ENCODE measurements around the gene BCKDK. TPM values are rescaled to one million over a fixed set of nuclear protein-coding genes. Genes with fewer than 3 reads are reported as not detected.

Gene BCKDK
- polyA plus RNA-seq, 1 donor (not counting 4 experiments of a cell fraction or from before 2014, with no cell fraction given), result 19.9 TPM

DNA sequence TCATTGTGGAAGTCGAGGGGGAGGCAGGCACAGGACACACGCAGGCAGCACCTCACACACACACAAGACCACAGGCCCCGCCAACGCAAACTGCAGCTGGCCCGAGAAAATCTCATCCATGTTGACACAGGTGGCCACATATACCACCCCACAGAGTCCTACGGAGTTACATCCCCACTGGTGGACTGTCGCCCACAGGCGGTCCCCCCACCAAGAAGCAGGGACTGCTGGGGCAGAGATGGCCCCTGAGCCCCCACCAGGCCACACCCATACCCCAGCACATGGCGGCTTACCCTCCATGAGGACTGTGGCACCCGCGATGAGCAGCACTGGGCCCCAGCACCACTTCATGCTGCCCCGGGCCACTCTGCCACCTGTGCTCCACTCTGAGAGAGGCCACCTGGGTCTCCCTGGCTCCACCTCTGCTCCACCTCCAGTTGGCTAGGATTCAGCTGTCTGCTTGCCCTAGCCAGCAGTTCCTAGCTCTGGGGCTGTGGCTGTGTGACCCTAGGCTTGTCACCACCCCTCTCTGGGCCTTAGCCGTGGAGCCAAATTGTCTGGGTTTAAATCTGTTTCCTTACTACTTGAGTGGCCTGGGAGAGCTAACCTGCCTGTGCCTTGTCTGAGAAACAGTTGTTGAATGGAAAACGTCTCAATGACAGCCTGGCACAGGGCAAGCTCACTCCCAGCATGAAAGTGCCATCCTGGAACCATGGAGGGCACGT lies 19.6 kb upstream of the BCKDK start, which contains the start of gene PRSS53:
TSS of gene PRSS53 (minus strand) at position 485 of the 725 bp plus-strand sequence. CDS start at position 351, 134 bp downstream.
- Histone ChIP-seq H2AFZ (ENCODE audit: control insufficient read depth, low read length) (no peak within 1 kb of the TSS), H3K27ac (ENCODE audit: control insufficient read depth, insufficient read depth, low read length) (no peak within 1 kb of the TSS), H3K27me3 (ENCODE audit: control insufficient read depth, extremely low read depth, insufficient read depth, low read length) (no peaks in the 10 kb centered on the region), H4K20me1 (ENCODE audit: control insufficient read depth, extremely low read depth, insufficient read depth, low read length) (no peaks in the 10 kb centered on the region), H3K9me1 (ENCODE audit: control insufficient read depth, extremely low read depth, insufficient read depth, low read length) (no peaks in the 10 kb centered on the region), H3K36me3 (ENCODE audit: control insufficient read depth in 2 of 2, extremely low read depth in 1 of 2, insufficient read depth in 2 of 2, low read length in 2 of 2) (peaks cover 7 to 12% of the 10 kb centered on the region in 2 experiments), H3K4me3 (ENCODE audit: control insufficient read depth in 2 of 3, extremely low read depth in 1 of 3, insufficient read depth in 2 of 3, low read depth in 1 of 3, low read length in 3 of 3) (no peak within 1 kb of the TSS), H3K79me2 (ENCODE audit: control insufficient read depth, insufficient read depth, low read length) (peaks cover 20% of the 10 kb centered on the region), H3K4me1 (ENCODE audit: control insufficient read depth, extremely low read depth, insufficient read depth, low read length) (peaks cover 15% of the 10 kb centered on the region), H3K9me3 (ENCODE audit: control insufficient read depth, low read depth, low read length) (no peaks in the 10 kb centered on the region), H3K4me2 (ENCODE audit: control insufficient read depth, extremely low read depth, insufficient read depth, low read depth, low read length) (no peak within 1 kb of the TSS), H3K9ac (ENCODE audit: control insufficient read depth, extremely low read depth, insufficient read depth, low read length) (no peak within 1 kb of the TSS)
- no peak for TF ChIP-seq EZH2 (IDR thresholded peaks at IDR 0.05; ENCODE audit: low read length)
- TF ChIP-seq, protein P1, sequence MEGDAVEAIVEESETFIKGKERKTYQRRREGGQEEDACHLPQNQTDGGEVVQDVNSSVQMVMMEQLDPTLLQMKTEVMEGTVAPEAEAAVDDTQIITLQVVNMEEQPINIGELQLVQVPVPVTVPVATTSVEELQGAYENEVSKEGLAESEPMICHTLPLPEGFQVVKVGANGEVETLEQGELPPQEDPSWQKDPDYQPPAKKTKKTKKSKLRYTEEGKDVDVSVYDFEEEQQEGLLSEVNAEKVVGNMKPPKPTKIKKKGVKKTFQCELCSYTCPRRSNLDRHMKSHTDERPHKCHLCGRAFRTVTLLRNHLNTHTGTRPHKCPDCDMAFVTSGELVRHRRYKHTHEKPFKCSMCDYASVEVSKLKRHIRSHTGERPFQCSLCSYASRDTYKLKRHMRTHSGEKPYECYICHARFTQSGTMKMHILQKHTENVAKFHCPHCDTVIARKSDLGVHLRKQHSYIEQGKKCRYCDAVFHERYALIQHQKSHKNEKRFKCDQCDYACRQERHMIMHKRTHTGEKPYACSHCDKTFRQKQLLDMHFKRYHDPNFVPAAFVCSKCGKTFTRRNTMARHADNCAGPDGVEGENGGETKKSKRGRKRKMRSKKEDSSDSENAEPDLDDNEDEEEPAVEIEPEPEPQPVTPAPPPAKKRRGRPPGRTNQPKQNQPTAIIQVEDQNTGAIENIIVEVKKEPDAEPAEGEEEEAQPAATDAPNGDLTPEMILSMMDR (optimal IDR thresholded peaks at IDR 0.05 in 1 of 3, IDR thresholded peaks at IDR 0.05 in 1 of 3, conservative IDR thresholded peaks at IDR 0.05 in 1 of 3; ENCODE audit: extremely low read depth in 1 of 3, insufficient read depth in 2 of 3, low read length in 3 of 3), result no peak
- dilution Hi-C loops (cut with MboI; ENCODE audit: extremely low pct_ligation_motif_present, low sequenced_read_pairs), result no loop called here
- FAIRE-seq (no peak), DNase-seq (ENCODE audit: low read depth, low spot score) (no peak)

DNA sequence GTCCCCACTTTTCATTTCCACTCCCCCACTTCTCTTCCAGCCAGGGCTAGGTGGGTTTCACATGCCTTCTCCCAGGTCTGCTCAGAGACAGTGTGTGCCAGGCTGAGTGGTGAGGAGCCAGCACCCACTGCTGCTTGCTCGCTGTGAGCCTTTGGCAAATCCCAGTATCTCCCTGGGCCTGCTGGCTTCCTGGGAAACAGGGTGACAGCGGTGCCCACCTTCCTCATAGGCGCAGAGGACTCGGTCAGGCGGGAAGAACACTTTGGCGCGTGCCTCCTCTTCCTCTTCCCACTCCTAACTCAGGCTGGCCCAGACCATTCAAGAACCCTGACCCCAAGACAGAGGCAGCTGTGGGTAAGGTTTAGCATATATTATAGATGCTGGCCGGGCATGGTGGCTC lies 19.0 kb upstream of the BCKDK start:
- DNase-seq (ENCODE audit: low read depth, low spot score) (no peak), FAIRE-seq (no peak)
- Histone ChIP-seq H3K9me3 (ENCODE audit: control insufficient read depth, low read depth, low read length) (no peaks in the 10 kb centered on the region), H3K4me2 (ENCODE audit: control insufficient read depth, extremely low read depth, insufficient read depth, low read depth, low read length) (no peak overlapping the region), H3K36me3 (ENCODE audit: control insufficient read depth in 2 of 2, extremely low read depth in 1 of 2, insufficient read depth in 2 of 2, low read length in 2 of 2) (peaks cover 7 to 12% of the 10 kb centered on the region in 2 experiments), H3K79me2 (ENCODE audit: control insufficient read depth, insufficient read depth, low read length) (peaks cover 26% of the 10 kb centered on the region), H3K27me3 (ENCODE audit: control insufficient read depth, extremely low read depth, insufficient read depth, low read length) (no peaks in the 10 kb centered on the region), H3K9ac (ENCODE audit: control insufficient read depth, extremely low read depth, insufficient read depth, low read length) (no peak overlapping the region), H3K27ac (ENCODE audit: control insufficient read depth, insufficient read depth, low read length) (no peak overlapping the region), H3K4me3 (ENCODE audit: control insufficient read depth in 2 of 3, extremely low read depth in 1 of 3, insufficient read depth in 2 of 3, low read depth in 1 of 3, low read length in 3 of 3) (no peak overlapping the region), H3K4me1 (ENCODE audit: control insufficient read depth, extremely low read depth, insufficient read depth, low read length) (peaks cover 18% of the 10 kb centered on the region), H4K20me1 (ENCODE audit: control insufficient read depth, extremely low read depth, insufficient read depth, low read length) (no peaks in the 10 kb centered on the region), H3K9me1 (ENCODE audit: control insufficient read depth, extremely low read depth, insufficient read depth, low read length) (no peaks in the 10 kb centered on the region), H2AFZ (ENCODE audit: control insufficient read depth, low read length) (no peak overlapping the region)
- dilution Hi-C loops (cut with MboI; ENCODE audit: extremely low pct_ligation_motif_present, low sequenced_read_pairs), result no loop called here
- no peak for TF ChIP-seq EZH2 (IDR thresholded peaks at IDR 0.05; ENCODE audit: low read length)
- TF ChIP-seq, protein P1 (optimal IDR thresholded peaks at IDR 0.05 in 1 of 3, IDR thresholded peaks at IDR 0.05 in 1 of 3, conservative IDR thresholded peaks at IDR 0.05 in 1 of 3; ENCODE audit: extremely low read depth in 1 of 3, insufficient read depth in 2 of 3, low read length in 3 of 3), result no peak
